HG03520 (cell line): ENCODE measurements around the gene PCK1.
"Not testable (repeated sequence)": the region's sequence is repeated elsewhere in the genome, so short reads cannot be mapped to it uniquely, and the experiment has no call there.

Experiments
- ATAC-seq: cut with Tn5 transposase; IDR thresholded peaks from one replicate; pipeline ENCODE4 v1.9.1; 2021; ENCODE audit warnings: mild to moderate bottlenecking, moderate library complexity; ENCODE audit not compliant: unreplicated experiment

PCK1 gene

DNA sequence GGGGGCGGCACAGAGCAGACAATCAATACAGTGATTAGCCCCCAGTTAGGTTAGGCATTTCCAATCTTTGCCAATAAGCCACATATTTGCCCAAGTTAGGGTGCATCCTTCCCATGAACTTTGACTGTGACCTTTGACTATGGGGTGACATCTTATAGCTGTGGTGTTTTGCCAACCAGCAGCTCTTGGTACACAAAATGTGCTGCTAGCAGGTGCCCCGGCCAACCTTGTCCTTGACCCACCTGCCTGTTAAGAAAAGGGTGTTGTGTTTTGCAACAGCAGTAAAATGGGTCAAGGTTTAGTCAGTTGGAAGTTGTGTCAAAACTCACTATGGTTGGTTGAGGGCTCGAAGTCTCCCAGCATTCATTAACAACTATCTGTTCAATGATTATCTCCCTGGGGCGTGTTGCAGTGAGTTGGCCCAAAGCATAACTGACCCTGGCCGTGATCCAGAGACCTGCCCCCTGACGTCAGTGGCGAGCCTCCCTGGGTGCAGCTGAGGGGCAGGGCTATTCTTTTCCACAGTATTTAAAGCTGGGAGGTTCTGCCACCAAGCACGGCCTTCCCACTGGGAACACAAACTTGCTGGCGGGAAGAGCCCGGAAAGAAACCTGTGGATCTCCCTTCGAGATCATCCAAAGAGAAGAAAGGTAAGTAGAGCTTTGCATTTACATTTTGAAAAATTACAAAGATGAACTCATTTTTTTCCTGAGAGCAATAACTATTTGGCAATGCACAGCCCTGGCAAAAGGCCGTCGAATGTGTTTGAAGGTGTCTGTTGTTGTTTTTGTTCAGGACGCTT lies at the start of gene PCK1:
Gene PCK1 (plus strand): TSS at position 557 of the 802 bp plus-strand sequence. CDS start 302 bp downstream, outside the sequence.
- ATAC-seq, result no peak

GRCh38 chr20:57511709-57512108 lies 49.2 kb upstream of the PCK1 start:
- not testable (repeated sequence) for ATAC-seq

DNA sequence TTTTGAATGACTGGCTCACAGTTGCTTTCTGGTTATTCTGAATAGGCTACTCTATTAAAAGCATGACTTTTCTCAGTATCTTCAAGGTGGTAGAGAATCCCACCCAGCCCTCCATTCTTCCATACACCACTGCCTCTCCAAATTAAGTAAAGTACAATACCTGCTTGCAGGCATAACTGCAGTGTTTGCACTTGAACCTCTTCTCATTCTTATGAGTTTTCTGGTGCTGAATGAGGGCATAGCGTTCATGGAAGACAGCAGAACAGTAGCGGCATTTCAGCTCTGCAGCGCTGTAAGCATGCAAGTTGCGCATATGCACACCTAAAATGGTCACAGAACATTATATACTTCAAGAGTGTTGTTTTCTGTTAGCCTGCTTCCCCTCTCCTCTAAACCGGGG lies 48.5 kb upstream of the PCK1 start:
- ATAC-seq, result no peak

GRCh38 chr20:57513199-57513598 lies 47.7 kb upstream of the PCK1 start:
- no peak for ATAC-seq

- no peak for ATAC-seq
These were observed 46.6 kb upstream of the PCK1 start for GRCh38 chr20:57514273-57514751.

DNA sequence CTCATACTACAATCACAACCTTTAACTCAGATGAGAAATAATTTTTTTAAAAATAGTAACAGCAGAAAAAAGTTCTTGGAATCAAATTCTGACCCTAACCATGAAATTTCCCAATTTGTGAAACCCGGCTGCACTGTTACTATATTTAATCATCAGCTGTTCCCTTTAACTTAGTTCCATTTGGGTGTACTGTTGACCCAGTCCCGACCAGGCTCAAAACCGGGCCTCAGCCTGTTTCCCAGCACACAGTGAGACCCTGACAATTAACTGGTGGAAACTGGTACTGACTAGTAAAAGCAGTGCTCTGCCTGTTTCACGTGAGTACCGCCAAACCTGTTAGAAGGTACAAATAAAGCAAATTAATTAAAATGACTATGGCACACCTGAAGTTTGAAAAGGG lies 43.0 kb upstream of the PCK1 start:
- ATAC-seq, result no peak

DNA sequence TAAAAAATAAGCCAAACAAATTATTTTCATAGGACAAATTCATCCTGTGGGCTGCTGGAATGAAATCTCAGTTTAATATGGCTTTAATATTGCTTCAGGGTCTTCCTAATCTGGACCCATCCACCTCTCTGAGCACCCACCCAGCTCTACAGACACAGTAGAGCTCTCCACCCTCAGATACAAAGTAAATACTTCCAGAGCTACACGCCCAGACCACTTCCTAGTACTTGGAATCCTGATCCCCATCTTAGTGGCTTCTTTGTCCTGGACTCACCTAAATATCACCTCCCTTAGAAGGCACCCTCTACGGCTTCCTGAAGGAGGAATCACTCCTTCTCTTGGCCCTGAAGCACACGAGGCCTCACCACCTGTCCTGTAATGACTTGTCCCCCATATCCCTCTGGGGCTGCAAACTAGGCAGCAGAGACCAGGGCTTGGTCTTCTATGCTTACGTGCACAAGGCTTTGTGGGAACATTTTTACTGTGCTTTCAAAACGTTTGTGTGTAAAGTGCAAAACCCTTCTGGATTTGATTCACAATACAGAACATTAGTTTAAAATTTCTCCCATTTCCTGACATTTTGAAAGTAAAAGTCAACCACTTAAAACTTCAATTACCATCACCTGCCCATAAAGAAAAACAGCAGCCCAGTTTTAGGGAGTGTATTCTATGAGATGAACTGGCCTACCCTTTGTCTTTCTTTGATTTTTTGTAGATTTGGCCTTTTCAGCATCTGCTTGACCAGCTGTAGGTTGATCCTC lies 38.4 kb upstream of the PCK1 start:
- ATAC-seq, result no peak

GRCh38 chr20:57523782-57524181 lies 37.1 kb upstream of the PCK1 start:
- ATAC-seq, result no peak

GRCh38 chr20:57524511-57525176 lies 36.3 kb upstream of the PCK1 start, which contains the start of gene CTCFL:
TSS of gene CTCFL (minus strand) at chr20:57525140. CDS start at chr20:57524205, 935 bp downstream.
- ATAC-seq, result no peak

GRCh38 chr20:57525328-57526086 lies 35.4 kb upstream of the PCK1 start:
- no peak for ATAC-seq

DNA sequence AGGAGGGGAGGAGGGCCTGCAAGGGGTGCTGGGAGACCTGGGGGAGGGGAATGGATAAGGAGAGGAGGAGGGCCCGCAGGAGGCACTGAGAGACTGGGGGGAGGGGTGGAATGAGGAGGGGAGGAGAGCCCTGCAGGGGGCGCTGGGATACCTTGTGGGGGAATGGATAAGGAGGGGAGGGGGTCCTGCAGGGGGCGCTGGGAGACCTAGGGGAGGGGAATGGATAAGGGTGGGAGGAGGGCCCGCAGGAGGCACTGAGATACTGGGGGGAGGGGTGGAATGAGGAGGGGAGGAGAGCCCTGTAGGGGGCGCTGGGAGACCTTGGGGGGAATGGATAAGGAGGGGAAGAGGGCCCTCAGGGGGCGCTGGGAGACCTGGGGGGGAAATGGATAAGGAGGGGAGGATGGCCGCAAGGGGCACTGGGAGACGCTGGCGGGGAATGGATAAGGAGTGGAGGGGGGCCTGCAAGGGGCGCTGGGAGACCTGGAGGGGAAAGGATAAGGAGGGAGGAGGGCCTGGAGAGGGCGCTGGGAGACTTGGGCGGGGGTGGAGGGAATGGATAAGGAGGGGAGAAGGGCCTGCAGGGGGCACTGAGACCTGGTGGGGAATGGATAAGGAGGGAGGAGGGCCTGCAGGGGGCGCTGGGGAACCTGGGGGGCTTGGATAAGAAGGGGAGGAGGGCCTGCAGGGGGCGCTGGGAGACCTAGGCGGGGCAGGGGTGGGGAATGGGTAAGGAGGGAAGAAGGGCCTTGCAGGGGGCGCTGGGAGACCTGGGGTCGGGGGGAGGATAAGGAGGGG lies 34.6 kb upstream of the PCK1 start:
- no peak for ATAC-seq

GRCh38 chr20:57526885-57527460 lies 33.9 kb upstream of the PCK1 start:
- ATAC-seq, result no peak

DNA sequence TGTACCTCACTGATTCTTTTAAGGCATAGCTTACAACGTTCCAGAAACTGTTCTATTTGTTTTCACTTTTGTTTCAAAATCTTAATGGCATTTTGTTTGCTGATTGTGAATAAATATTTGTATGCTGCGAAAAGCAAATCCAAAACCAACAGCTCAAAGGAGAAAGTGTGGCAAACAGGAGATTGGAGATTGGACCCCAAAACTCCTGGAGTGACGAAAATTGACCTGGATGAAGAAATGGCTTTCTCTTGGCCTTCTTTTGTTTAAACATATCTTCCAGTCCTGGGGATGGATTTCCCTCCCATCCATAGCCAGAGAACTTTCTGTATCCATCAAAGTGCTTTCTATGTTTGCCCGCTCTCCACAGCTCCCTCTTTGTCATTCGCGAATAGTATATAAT lies 33.2 kb upstream of the PCK1 start:
- ATAC-seq, result no peak

- ATAC-seq, result no peak
These were observed 32.8 kb upstream of the PCK1 start for GRCh38 chr20:57528148-57528547.

DNA sequence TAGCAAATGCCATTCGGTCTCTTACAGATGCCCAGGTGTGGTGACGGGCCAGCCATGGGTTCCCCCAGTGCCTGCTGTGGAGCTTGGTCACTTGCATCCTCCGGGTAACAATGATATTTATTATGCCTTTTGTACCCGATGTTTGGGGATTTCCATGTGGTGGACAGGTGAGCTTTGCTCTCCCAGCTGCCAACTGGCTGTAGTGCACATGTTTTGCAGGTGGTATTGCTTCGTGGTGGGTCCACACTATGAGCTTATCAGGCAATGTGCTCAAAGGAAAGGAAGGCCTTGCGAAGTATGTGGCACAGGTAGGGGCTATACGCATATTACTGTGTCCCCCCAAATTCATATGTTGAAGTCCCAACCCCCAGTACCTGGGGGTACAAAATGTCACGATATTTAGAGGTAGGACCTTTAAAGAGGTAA lies 31.7 kb upstream of the PCK1 start:
- ATAC-seq, result no peak

DNA sequence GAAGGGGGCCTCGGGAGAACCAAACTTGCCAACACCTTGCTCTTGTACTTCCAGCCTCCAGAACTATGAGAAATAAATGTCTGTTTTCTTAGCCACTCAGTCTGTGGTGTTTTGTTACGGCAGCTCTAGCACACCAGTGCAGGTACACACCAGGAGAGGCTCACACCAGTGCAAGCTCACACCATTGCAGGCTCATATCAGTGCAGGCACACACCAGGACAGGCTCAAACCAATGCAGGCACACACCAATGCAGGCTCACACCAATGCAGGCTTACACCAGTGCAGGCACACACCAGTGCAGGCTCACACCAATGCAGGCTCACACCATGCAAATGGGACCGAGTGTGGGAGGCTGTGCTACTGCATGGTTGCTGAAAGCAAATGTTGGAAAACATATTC lies 31.1 kb upstream of the PCK1 start:
- ATAC-seq, result no peak

GRCh38 chr20:57530327-57530981 lies 30.5 kb upstream of the PCK1 start:
- ATAC-seq, result no peak

DNA sequence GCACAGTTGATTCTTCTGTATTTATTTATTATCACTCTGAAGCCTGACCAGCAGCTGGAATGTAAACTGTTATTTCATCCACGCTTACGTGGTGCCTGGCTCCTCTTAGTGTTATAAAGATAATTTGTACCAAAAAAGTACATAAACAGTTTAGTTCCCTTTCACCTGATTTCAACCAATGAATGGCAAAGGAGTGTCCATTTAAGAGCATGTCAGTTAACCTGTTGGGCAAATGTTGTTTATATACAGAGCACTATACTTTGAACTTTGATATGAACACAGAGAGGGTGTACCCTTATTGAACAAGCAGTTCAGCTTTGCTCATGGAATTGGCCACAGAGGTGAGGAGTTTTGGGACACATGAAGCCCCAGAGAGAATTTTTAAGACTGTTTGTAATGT lies 28.8 kb upstream of the PCK1 start:
- ATAC-seq, result no peak

DNA sequence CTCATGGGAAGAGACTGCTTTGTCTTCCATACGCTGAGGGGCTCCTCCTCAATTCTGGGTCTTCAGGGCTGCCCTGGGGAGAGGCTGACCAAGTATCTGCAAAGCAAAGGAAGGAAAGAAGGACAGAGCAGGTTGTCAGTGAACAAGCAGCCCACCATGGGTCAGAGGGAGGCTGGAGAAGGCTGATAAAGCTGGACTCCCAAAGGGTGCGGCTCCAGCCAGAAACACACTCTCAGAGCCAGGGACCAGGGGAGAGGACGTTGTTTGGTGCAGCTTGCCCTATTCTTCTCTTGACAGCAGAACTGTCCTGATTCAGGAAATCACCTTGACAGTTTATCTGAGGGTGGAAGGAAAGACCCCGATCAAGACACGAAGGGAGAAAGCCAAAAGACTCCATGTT lies 25.6 kb upstream of the PCK1 start:
- ATAC-seq, result no peak
